NOMO-1 treated with dmso at 0.1 percent for 144 hours (cell line): ENCODE data around the gene CERS6.
A peak's percentile ranks its signal among the peaks of the same experiment; 100 is the strongest.

Experiments used
- DNase-seq: peaks from one replicate; lab custom pipeline; 2025; ENCODE audit not compliant: unreplicated experiment; lab: John Stamatoyannopoulos, UW

CERS6 gene

DNA sequence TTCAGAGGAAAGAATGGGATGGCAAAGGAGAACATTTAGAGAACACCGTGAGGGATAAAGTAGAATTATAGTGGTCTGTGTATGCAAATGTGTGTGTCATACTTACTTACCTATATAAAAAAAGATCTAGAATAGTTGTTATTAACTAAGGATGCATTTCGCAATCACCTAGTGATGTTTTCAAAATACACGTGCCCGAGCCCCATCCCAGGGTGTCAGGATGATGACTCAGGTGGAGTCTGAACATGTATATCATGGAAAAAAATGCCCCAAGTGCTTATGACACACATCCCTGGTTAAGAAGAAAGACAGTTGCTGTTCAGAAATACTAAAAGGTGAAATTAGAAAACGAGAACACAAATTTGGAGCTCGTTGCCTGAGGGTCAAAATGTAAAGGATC is 109.0 kb downstream of the CERS6 start:
- DNase-seq = no peak

- DNase-seq = no peak
Observed at GRCh38 chr2:168565512-168565911, 109.4 kb downstream of the CERS6 start.

DNA sequence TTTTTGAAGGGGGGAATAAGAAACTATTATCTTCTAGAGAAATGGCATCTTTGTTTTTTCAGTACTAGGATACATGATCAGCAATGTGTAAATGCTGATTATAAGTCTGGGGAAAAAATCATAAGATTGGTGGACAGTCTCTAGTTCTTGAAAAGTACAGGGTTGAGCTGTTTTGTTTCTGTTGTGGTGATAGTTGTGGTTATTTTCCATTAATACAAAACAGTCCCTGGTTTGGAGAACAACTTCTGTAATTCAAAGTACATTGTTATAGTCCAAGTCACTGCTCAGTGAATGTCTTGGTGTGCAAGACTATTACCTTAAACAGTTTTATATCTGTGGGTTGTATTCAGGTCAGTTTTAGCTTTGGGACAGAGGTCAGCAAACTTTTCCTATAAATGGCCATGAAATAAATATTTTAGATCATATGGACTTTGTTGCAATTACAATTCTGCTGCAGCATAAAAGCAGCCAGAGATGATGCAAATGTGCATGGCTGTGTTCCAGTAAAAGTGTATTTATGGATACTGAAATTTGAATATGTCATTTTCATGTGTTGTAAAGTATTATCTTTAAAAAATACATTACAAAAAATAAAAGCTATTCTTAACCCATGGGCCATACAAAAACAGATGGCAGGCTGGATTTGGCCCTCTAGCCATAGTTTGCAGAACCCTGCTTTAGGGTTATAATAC is 111.0 kb downstream of the CERS6 start:
- no peak for DNase-seq

GRCh38 chr2:168567836-168568235 is 111.8 kb downstream of the CERS6 start:
- DNase-seq = no peak

GRCh38 chr2:168568476-168569267 is 112.6 kb downstream of the CERS6 start:
- DNase-seq = no peak

- DNase-seq = no peak
Observed at GRCh38 chr2:168571061-168571460, 115.0 kb downstream of the CERS6 start.

DNA sequence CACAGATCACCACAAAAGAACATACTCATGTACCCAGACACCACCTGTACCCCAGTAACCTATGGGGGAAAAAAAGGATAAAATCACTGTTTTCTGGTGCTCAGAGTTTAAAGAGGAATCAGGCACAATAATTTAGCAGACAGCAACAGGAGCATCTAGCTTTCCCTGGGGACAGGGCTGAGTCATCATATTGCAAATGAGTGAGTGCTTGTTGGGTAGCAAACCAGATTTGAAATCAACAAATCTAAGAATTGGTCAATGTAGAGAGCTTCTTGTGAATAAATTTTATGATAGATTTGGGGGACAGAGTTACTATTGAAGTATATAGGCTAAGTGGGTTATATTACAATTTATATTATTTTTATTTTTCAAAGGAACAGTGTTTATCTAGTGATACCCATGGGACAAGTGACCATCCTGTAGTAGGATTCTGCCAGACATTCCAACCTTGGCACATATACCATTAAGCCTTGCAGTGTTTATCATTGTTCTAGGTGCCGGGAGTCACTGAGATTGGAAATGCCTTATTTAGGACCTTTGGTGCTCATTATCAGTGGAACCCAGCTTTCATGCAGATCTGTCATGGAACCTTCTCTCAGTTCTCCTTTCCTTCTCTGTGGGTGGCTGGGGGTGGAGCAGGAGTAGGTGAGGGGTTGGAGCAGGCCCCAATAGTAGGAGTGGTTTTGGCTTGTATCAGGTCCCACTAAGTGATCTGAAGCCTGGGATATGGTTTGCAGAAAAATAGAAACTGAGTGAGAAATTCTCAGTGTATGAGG is 117.2 kb downstream of the CERS6 start:
- DNase-seq = no peak

DNA sequence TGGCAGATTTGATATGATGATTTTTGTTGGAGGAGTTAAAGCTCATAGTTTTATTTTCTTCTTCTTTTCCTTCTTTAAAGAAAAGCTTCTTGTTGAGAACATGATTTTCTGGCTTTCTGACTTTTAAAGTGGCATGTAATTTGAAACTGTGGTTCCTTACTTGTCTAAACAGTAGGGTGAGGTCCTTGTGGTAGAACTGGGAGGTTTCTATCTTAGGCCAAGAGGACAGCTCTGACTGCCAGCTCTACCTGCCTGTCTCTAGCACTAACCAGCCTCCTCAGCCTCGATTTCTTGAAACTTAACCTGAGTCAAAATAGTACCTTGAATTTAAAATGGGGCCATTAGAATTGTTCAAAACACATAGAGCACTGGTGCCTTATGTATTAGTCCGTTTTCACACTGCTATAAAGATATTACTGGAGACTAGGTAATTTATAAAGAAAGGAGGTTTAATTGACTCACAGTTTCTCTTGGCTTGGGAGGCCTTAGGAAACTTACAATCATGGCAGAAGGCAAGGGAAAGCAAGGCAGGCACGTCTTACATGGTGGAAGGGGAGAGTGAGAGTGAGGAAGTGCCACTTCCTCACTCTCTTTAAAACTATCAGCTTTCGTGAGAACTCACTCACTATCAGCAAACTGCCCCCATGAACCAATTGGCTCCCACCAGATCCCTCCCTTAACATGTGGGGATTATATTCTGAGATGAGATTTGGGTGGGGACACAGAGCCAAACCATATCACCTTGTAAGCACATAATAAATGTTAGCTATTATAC is 119.0 kb downstream of the CERS6 start:
- DNase-seq = no peak

DNA sequence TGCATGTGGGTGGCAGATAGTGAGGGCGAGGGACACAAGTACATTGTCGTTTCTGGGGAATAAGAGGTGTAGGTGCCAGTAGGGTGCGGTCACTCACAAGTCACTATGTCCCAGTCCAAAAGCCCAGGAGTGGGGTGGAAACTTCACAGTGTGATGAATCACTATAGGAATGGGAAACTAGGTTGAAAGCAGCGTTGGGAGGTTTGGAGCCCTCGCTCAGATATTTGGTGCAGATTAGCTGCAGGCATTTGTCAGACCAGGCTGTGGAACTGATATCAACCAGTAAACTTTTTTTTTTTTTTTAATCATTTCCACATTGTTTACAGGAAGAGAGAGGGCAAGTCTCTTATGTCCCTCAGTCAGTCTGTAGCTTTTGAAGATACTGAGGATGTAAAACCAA is 121.8 kb downstream of the CERS6 start:
- no peak for DNase-seq

DNA sequence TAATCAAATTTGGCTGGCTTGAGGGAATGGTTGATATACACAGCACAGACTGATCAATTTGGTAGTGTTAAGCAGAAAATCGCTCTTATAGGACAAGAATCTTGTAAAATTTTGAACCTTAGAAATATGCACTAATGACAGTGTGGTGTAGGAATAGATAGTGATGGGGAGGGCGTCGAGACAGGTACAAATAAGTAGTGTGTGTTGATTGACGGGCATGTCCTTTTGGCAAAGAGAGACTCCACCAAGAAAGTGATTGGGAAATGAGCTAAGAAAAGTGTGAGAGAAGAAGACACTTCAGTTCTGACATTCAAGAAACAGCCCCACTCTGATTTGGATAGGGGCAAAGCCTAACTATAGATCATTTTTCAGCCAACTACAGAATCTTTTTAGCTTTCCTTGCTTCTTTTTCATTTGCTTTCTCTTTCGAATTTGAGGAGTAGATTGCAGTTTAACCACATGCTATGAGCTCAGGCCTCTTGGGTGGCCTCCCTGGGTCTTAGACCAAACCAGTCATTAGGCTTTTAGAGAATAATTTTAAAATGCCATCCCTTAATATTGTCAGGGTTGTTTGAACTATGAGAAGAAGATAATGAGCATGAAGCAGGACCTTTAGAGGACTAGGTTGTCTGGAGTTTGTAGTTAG is 127.1 kb downstream of the CERS6 start:
- DNase-seq = no peak

- no peak for DNase-seq
Observed at GRCh38 chr2:168583710-168584521, 127.8 kb downstream of the CERS6 start.

GRCh38 chr2:168584911-168585310 is 128.8 kb downstream of the CERS6 start:
- DNase-seq = no peak

- DNase-seq = peak; percentile 45
Observed at GRCh38 chr2:168585700-168586099, 129.6 kb downstream of the CERS6 start.

DNA sequence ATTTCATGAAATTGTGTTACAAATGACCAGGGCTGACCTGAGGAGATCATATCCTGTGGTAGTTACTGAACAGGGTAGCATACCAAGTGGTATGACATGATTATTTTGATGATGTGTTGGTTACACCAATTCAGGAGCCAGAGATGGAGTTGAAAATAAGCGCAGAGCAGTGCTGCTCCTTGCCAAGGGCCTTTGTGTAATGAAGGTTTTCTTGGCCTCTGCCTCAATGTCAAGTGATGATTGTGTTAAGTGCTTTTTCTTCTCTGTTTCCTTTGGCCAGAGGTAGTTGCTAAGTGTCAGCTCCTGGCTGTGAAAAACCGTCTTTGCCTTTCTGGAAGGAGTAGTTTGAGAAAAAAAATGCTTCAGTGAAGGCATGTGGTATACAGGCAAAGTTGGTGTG is 131.2 kb downstream of the CERS6 start:
- DNase-seq = no peak

DNA sequence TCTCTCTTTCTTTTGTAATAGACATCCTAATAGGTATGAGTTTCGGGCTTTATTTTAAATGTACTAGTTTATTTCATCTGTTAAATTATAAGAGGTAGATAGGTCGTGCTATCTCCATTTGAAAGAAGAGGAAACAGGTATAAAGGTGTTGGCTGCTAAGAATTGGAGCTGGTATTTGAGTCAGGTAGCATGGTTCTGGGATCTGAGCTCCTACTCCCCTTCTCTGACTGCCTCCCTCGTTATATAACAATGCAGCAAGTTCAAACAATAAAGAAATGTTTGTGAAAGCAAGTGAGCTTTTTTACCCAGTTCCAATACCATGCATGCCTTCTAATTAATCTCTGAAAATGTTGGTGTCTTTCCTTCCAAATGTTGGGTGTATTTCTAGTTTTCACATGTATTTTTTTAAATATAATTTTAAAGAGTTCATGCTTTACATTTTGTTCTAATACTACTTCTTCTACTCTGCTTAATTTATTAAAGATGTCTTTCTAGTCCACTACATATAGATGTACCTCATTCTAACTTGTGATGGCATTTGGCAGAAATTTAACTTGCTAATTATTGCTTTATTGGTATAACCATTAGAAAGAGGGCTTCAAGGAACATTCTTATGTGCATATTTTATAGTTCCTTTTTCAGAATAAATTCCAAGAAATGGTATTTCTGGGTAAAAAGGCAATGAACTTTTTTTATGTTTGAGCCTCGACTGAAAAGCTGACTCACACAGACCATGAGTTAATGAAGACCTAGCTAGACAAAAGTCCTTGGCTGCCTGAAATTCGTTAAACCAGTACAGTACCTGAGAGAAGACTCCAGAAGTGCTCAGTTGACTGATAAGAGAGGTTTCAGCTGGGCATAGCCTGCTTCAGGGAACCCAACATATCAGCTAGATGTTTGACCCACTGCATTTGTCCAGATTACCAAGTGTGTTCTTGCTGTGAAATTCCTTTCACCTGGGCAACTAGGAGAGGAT is 133.5 kb downstream of the CERS6 start:
- no peak for DNase-seq

DNA sequence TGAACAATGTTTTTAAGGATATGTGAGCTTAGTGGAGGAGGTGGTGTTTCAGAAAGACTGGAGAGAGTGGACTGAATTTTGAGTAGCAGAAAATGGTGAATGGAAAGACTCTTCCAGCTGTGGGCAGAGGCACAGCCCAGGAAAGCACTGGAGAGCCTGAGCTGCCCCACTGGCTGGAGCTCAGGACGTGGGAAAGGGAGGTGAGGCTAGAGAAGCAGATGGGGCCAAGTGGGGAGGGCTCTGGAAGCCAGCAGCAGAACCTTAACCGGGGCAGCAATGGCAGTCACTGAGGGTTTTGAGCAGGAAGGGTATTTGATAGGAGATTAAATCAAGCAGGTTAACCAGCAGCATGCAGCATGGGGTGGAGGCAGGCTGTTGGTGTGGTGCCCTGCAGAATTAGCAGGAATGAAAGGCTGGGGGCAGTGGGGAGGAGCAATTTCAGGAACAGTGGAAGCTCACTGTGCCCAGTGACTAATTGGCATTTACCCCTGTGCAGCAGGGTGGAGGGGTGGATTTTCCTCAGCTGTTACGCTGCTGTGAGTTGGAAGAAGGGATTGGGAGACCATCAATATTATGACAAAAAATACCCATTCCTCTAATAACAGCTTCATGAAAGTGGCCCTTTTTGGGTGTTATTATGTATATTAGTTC is 136.2 kb downstream of the CERS6 start:
- no peak for DNase-seq

DNA sequence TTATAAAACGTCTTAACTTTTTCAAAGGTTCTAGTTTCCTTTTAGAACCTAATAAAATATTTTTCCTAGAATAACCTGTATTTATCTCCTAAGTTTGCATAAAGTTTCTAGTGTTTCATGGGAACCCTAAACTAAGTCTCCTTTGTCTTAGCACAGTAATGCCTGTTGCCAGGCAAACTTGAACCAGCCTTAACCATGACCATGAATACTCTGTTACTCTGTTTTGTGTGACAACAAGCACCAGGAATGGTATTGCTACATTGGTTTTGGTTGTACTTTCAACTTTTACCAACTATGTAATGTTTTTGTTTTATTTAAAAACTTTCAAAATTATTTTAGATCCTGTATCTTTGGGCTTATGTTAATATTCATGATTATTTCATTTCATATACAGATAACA is 137.6 kb downstream of the CERS6 start:
- DNase-seq = no peak

- DNase-seq = no peak
Observed at GRCh38 chr2:168594778-168595177, 138.7 kb downstream of the CERS6 start.
